GM18499 (cell line): Measurements from ENCODE around the gene NSG1.

ENCODE experiments used
- ATAC-seq: cut with Tn5 transposase; IDR thresholded peaks from one replicate; pipeline ENCODE4 v1.9.1; 2021; ENCODE audit warnings: moderate number of reproducible peaks; ENCODE audit not compliant: insufficient read depth, unreplicated experiment

The NSG1 gene

GRCh38 chr4:4428966-4429875 is 42.3 kb downstream of the NSG1 start:
- no peak for ATAC-seq

DNA sequence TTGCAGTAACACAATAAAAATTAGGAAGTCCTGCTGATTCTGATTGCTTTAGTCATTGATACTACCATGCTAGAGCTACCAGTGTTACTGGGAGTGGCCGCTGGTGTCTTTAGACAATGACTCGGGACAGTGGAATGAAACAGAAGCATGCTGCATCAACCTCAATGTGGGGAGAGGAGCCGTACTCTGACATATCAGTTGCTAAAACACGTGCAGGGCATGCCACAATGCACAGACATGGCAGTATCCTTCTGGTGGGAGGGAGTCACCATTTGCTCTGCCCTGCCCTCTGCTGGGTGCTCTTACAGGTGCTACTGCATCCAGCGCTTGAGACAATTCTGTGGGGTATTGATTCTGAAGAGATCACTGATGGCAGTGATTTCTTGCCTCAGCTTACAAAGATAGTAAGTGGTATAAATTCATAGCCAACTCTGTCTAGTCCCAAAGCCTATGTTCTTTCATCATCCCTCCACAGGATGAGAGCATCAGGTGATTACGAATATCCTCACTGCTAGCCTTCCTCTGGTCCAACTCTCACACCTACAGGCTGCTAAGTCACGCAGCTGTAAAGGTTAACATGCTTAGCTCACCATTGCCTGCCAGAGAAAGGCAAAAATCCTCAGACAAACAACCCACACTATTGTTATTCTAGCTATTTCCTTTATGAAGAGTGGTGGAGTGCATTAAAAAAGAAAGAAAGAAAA is 43.7 kb downstream of the NSG1 start:
- peak; percentile 63 for ATAC-seq

GRCh38 chr4:4432341-4433125 is 45.6 kb downstream of the NSG1 start:
- no peak for ATAC-seq

- no peak for ATAC-seq
Measured at GRCh38 chr4:4433941-4434340, 47.0 kb downstream of the NSG1 start.

DNA sequence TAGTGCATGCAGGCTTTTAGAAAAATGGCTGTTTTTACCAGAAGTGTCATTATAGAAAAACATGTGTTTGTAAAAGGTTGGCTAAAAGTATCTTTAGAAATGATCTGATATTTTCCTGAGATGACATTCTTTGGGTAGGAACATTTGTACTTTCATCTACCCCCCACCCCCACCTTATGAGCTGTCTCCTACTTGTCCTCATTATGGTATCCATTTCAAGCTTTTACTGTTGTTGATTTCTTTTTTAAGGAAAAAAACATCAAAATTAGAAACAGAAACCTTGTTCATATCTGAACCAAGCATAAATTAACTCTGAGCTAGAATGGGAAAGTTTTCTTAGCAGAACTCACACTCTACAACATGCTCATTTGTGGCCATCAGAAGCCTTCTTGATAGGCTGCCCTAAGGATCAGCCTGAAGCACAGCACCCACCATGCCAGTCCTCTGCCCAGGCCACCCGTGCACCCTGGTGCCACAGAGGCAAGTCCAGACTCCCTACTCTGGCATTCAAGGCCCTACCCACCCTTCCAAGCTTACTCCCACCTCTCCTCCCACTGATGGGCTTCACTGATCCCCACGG is 49.4 kb downstream of the NSG1 start:
- ATAC-seq = no peak

DNA sequence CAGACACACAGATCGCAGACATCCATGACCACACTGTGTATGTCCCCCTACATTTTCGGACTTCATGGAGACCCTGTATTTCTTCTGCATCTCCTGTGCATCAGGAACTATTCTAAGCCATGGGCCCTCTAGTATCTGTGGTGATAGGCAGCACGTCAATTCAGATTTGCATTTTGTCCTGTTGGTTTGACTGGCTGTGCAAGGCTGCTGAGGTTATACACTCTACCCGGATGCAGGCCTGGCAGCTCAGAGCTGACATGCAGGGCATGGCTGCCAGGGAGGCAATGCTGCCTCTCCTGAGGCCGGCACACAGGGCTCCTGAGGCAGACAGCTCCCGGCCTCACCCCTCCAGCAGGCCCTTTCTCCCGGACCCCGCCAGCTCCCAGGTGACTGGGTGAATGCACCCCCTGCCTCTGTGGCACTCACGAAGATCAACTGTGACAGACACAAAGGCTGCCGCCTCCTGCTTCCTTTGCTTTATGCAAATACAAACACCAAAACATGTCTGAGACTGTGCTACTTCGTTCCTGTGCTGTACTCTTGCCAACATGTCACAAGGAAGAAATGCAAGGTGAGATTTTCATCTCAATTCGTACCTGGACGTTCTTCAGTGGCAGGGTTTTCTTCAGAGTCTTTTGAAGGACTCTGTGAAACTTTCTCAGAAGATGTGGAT is 51.0 kb downstream of the NSG1 start:
- ATAC-seq = no peak

GRCh38 chr4:4438891-4439290 is 52.0 kb downstream of the NSG1 start:
- ATAC-seq = no peak

DNA sequence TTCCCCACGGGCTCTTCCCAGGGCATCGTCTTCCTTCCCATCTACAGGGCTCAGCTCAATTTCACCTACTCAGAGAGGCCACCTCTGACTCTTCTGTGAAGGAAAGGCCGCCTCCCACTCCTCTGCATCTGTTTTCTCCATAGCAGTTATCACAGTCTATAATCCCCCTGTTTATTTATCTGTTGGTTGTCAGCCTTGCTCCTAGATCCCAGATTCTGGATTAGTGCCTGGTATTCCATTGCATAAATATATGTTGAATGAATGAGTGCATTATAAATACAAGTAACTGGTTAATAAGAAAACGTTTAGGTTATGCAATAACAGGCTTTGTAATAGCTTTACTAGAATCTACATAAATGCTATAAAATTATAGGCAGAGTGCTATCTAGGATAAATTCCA is 52.9 kb downstream of the NSG1 start:
- ATAC-seq = no peak

GRCh38 chr4:4440333-4441061 is 53.6 kb downstream of the NSG1 start:
- no peak for ATAC-seq

DNA sequence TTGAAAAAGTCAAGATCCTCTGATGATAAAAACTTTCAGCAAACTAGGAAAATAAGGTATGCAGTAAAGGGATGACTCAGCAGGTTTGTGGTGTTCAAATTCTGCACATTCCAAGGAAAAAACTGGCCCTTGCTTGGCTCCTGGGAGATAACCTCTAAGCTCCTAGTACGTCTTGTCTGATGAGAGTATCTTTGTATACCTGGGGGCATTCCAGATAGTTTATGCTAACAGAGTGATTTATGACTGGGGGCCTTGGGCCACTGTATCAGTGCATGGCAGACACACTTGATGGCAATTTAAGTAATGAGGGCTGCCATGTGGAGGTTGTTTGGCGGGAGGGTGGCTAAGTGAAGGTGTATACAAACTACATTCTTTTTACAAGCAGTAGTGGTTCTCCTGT is 56.9 kb downstream of the NSG1 start:
- no peak for ATAC-seq

- ATAC-seq = no peak
Measured at GRCh38 chr4:4446434-4446833, 59.5 kb downstream of the NSG1 start.

- no peak for ATAC-seq
Measured at GRCh38 chr4:4455210-4455865, 68.4 kb downstream of the NSG1 start.

- no peak for ATAC-seq
Measured at GRCh38 chr4:4456351-4456750, 69.4 kb downstream of the NSG1 start.

DNA sequence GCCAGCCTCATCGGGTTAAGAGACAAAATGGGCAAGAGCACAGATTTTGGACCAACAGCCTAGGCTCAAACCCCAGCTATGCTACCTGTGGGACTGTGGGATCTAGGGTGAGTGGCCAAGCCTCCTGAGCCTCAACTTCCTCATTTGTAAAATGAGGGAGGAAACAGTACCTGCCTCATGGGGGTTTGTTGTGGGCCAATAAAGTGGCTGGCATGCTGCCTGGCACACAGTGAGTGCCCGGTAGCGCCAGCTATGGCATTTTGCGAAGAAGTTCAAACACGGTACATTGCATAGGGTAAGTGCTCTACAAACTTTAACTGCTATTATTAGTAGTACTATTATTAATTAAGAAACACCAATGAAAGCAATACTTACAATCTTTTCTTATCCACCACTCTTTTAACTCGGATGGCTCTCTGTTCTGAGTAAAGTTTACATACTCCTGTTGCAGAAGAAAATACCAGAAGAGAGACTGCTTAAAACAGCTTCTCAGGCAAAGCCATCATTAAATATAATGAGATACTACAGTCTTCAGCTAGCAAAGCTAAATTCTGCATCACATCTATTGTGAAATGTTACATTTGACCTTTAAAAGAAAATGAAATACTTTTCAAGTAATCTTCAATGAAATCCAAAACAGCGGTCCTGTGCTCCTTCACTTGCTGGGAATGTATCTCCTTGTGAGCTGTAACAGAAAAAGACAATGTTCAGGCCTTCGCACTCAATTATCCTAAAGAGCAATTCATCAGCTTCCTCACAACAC is 70.1 kb downstream of the NSG1 start:
- ATAC-seq = no peak

DNA sequence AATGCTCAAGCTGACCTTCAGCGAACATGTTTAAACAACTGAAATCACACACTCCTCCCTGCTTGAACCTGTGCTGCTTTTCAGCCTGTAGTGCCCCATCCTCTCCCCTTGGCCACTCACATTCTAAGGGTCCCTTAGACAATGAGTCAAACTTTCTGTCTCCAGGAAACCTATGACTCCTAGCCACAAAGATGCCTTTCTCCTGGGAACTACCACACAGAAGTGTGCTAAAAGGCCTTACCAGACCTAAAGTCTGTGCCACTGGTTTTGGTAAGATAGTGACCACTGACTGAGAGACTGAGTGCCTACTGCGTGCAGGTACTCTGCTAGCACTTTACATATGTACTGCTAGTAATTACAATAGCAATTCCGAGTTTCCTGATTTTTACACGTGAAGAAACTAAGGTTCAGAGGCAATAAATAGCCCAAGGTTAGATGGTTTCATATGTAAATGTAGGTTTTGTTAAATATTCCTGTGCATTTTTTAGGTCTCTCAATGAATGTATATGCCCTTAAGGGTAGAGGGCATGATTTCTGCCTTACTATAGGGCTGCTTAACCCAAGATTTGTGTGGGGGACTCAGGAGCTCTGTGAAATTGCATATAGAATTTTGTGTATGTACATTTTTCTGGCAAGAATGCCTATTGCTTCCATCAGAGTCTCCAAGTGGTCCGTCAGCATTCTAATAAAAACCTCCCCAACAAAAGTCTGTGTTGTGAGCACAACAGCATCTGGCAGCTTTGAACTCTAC is 71.1 kb downstream of the NSG1 start:
- no peak for ATAC-seq

DNA sequence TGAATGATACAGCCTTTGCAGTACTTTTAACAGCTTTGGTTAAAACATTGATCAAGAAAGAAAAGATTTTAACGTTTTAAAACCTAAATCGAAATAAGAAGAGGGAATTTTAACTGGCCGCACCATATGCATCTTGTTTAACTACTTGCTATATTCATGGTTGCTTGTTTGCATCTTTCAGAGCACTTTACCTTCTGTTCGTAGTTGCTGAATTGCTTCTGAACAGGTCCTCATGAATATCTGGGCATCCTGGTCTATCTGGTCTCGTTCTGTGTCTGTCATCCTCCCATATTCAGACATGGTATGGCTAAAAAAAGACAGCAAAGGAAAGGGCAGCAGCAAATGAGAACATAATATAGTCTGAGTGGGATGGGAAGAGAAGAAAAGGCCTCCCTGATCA is 72.3 kb downstream of the NSG1 start:
- no peak for ATAC-seq

DNA sequence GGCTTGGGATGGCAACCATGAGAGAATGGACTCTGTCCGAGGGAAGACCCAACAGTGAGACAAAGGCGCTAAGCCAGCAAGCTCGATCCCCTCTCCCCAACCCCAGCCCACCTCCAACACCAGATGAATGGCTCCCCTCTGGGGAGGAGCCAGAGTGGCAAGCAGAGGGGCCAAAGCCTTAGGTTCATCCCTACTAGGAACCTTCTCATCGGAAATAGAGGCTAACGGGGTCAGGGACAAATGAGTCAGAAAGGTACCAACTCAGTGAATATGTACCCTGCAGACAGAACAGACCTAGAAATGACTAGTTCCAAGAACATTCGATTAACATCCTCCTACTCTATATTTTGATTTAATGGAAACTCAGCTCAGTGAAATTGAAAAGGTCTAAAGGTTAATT is 73.9 kb downstream of the NSG1 start:
- ATAC-seq = no peak
